GM12891 (cell line): ENCODE data around the gene TRABD2B.

Experiments
- PAX5 ChIP-seq: IDR thresholded peaks from 2 replicates; pipeline ENCODE4 v1.6.1; 2011; ENCODE audit warnings: low read length, moderate library complexity, mild to moderate bottlenecking; ENCODE audit not compliant: insufficient read depth, severe bottlenecking
- POLR2A ChIP-seq: IDR thresholded peaks from 2 replicates; pipeline ENCODE4 v1.6.1; 2011; ENCODE audit warnings: low read depth, low read length, control low read depth

- TF ChIP-seq POLR2A: no peak
- TF ChIP-seq PAX5: no peak
These were observed 258.5 kb downstream of the TRABD2B start for GRCh38 chr1:47738560-47739182.
